GM19372 (cell line): Measurements from ENCODE around the gene BCL11B.
A peak's percentile ranks its signal among the peaks of the same experiment; 100 is the strongest.

Source experiments
- ATAC-seq: cut with Tn5 transposase; IDR thresholded peaks from one replicate; pipeline ENCODE4 v1.9.1; 2021; ENCODE audit warnings: mild to moderate bottlenecking, low read depth, moderate library complexity; ENCODE audit not compliant: unreplicated experiment

The BCL11B gene

DNA sequence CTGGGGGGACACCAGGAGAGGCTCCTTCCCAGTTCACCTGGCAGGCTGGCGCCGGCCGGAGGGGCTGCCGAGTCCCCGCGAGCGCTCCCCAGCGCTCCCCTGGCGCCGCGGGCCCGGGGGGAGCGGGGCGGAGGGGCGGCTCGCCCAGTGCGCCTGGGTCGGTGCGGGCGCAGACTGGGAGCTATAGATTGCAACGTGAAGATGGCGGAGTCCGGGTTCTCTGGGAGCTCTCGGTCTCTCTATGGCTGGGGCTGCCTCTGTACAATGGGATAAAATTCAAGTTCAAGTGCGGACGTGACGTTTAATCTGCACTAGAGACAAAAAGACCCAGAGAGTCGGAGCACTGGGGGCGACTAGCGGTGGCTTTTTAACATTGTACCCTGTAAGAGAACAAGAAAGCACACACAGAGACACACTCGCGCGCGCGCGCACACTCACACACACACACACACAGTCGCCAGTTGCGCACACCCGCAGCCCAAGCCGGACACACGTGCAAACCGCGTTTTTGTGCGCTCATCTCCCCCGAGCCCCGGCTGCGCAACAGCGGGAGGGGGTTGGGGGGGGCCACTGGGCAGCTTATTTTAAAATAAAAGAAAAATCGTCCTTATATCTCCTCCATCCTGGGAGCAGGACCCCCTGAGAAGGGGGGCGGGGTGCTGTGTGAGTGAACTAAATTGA, at the start of gene BCL11B:
Gene BCL11B, minus strand, starts transcription at position 247 of the 681 bp plus-strand sequence. CDS start 979 bp downstream, outside the sequence.
- ATAC-seq = peak; percentile 91

DNA sequence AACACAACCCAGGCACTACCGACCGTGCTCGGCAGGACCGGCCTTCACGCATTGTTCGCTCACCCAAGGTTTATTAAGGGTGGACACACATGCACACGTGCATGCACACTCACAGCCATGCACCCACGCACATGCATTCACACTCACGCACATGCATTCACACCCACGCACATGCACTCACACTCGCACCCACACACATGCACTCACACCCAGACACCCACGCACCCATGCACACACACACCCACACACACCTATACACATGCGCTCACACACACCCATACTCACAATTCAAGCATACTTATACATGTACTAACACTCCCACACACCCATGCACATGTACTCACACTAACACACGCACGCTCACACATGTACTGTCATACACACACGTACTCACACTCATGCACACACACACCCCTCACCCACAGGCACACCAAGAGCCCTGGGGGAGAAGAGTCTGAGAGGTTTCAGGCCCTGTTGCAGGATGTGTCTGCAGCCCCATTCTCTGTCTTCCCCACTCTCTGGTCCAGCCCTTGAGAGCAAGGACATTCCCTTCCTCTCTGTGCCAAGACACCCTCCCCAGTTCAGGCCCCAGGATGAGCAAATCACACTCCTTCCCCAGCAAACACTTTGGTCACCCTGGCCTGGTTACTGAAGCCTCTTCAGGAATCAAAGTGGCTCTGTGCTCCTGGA, 49.4 kb upstream of the BCL11B start:
- ATAC-seq = no peak

DNA sequence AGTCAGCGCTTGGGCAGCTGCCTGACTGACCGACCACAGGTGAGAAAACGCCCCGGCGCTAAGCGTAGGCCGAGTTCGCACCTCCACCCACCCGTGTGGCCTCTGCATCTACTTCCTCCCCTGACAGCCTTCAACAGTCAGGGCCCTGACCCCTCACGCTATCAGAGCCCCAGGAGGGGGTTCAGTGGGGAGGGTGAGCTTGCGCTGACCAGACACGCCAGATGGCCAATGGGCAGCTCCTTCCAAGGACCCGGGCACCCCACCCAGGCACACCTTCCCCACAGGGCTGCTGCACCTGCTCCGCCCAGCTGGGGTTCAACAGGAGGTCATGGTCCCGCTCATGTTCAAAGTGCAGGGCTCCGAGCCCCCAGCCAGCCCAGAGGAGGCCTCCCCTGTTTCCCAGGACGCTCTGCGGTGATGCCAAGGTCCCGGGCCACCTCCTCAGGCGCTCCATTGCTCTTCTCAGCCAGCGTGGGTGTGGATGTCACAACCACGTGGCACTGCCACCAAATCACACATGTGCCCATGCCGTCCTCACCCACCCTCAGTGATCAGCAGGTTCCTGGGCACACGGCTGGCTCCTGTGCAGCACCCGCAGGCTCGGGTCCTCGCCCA, 48.7 kb upstream of the BCL11B start:
- no peak for ATAC-seq

DNA sequence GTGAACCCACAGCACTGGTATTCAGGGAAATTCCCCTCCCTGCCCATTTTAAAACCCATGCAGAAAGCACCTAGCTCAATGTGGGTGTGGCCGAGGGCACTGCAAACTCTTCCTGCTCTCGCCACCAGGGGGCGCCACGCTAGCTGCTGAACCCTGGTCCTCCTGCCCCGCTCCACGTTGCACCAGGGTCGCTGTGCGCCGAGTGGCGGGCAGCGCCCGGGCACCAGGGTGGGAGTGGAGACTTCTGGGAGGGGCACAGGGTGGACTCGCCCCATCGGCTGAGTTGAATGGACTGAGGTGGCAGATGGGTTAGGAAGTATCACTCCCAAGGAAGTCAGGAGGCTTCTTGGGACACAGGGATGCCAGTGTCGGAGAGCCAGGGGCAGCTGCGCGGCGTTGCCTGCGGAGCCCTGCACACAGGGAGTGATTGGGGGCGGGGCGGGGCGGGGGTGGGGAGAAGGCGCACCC, 48.1 kb upstream of the BCL11B start:
- no peak for ATAC-seq

DNA sequence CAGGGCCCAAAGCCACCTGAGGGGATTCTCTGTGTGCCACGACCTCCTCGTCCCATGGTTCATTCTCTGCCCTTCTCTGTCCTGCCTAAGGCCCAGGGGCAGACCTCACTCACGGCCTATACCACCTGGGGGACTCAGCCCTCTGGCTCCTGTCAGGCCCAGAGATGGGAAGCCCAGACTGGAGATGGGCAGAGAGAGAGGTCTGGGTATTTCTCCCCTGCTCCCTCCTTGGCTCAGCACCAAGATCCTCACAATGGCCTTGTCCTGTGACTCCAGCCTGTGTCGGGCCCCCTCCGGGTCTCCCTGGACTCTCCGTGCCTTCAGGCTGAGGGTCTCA, 46.9 kb upstream of the BCL11B start:
- ATAC-seq = no peak

DNA sequence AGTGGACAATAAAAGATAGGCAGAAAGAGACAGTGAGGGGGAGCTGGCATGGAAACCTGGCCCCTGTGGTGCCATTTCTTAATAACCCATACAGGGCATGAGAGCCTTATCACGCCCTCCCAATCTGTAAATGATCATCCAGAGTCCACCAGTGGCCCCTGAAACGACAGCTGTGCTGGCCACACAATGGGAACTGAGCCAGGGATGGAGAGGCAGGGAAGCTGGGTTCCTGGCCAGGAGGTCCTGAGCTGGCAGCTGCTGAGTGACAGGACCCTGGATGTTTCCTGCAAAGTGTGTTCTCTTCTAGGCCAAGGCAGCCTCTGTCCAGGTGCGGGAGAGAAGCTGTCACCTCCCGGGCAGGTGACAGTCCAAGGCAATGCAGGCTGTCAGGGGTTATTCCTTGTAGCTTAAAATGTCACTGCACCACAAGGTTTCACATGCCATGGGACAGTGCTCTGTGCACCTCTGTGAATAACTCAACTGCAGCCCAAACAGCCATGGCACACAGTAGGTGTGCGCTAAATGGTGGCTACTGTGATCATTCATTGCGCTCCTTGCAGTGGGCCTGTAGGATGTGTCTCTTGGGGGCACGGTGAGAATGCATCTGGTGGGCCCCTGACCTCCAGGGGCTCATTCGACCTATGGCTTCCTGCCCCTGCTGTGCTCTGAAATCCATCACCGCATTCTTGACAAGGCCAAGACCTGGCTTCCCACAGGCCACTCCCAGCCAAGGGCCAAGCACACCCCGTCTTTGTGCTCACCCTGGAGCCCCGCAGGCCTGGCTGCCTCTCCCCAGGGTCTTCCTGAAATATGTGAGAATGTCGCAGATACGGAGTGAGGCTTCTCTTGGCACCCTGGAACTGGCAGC, 46.3 kb upstream of the BCL11B start:
- no peak for ATAC-seq

DNA sequence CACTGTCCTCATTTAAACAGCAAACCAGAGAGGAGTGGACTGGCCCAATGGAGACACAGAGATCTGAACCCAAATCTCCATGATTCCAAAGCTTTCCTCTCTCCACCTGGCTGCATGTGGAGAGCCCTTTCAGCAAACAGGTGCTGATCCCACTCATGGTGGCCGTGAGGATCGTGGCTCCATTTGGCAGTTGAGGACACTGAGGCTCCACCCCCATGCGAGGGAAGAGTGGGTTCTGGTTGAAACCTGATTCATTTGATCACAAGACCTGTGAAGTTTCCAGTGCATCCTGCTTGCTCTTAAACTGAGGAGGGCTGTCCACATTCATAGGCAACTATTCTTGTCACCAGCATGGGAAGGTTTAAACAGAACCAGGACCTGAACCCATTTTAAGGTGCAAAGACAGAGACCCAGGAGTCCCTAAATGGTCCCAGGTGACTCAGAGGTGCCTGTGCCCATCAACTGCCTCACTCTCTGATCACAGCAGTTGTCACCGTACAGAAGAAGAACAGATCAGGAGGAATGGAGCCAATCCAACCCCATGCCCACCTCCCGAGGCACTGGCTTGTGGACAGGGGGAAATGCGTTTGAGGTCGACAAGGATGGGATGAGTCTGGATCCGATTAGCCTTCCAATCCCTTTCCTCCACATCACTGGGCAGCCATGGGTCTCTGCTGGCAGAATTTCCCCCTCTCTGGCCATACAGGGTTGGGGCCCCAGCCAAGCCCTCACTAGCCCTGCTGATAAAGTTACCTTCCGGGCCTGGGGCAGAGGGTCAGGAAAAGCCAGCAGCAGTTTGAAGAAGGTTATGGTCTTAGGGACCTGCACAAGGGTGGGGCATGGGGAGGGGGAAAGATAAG, 45.5 kb upstream of the BCL11B start:
- ATAC-seq = no peak

DNA sequence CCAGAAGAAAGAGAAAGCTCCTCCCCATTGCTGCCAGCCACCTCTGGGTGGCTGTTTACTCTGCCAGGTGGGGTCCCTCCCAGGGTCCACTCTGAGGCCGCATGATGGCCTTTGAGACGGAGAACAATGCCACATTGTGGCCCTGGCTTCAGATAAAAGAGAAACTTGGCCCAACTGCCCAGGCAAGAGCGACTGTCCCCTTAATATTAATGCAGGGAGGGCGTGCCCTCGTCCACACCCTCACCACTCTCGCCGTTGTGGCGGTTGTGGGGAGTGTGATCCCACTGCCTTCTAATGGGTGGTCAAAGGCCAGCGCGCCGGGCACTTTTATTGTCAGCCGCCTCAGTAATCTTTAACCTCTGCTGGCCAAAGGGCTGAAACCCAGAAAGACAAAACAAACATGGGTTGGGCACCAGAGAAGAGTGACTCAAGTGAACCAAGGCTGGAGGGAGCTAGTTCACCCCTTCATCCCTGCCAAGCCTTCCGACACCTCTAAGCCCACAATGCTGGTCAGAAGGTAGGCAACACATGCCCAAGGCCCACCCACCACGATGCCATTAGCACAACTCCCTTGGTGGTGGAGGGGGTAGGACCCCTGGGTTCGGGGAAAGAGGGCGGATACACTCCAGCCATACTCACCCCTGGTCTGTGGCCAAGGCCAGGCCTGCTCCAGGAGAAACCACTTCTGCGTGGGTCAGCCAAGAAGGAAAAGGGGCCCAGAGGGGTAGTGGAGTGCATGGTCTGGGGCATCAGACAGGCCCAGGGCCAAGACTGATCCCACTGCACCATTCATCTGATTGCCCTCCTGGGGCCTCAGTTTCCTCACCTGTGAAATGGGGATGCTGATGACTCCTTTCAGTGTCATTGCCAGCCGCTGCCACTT, 44.5 kb upstream of the BCL11B start:
- no peak for ATAC-seq

DNA sequence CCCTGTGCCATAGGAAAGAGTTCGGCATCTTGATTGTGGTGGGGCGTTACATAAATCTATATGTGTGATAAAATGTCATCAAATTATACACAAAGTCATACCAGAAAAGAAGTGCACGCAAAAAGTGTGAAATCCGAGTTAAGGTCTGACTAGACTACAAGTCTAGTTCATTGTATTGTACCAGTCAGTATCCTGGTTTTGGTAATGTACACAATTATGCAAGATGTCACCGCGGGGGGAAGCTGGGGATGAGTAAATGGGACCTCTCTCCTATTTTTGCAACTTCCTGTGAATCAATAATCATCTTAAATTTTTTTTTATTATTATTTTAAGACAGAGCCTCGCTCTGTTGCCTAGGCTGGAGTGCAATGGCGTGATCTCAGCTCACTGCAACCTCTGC, 43.2 kb upstream of the BCL11B start:
- ATAC-seq = no peak

DNA sequence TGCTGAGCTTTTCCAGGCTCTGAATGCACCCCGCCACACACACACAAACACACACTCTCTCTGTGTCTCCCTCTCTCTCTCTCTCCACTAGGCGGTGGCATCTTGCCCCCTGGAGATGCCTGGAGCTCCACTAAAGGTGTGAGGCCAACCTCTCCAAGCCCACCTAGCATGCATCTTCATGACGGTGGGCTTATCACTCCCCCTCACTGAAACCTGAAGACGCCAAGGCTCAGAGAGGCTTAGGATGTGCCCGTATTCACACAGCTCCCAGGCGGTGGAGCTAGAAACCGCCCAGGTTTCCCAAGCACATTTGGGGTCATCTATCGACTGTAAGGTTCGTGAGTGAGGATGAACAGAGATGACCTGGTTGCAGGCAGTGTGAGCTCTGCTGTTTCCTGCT, 42.6 kb upstream of the BCL11B start:
- ATAC-seq = no peak

DNA sequence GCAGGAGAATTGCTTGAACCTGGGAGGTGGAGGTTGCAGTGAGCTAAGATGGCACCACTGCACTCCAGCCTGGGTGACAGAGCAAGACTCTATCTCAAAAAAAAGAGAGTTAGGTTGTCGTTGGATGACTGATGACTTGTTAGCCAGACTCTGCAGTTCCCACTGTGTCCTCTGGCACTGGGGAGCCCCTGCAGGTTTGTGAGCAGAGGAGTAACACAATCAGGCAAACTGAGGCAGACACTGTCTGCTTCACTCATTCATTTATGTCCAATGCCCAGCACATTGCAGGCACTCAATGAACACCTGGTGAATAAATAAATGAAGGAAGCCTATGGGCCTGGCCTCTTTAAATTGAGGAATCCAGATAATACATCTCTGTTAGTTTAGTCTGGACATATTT, 41.2 kb upstream of the BCL11B start:
- no peak for ATAC-seq

DNA sequence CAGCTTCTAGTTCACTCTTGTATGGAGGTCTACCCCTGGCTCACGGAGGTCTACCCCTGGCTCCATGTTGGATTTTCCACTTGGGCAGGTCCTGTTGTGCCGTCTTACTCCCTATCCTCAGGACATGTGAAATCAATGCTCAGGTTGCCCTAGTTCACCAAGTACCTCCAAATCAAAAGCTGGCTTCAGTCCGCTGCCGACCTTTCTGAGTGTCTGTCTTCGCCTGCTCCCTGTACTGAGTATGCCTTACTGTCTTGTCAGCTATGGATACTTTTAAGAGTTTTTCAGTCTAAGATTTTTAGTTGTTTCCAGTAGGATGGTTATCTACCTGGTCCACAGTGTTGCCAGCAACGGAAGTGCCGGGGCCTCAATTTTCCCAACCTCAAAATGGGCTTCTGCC, 40.1 kb upstream of the BCL11B start:
- ATAC-seq = no peak

DNA sequence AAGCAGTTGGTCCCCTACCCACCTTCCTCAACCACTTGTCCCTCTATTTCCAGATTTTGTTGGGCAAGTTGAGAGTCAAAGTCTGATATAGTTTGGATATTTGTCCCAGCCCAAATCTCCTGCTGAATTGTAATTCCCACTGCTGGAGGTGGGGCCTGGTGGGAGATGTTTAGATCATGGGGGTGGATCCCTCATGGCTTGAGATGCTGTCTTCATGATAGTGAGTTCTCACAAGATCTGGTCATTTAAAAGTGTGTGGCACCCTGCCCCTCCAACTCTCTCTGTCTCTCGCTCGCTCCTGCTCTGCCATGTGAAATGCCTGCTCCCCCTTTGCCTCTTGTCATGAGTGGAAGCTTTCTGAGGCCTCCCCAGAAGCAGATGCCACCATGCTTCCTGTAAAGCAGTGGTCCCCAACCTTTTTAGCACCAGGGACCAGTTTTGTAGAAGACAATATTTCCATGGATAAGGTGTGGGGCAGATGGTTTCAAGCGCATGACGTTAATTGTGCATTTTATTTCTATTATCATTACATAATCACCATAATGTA, 37.3 kb upstream of the BCL11B start:
- ATAC-seq = no peak

DNA sequence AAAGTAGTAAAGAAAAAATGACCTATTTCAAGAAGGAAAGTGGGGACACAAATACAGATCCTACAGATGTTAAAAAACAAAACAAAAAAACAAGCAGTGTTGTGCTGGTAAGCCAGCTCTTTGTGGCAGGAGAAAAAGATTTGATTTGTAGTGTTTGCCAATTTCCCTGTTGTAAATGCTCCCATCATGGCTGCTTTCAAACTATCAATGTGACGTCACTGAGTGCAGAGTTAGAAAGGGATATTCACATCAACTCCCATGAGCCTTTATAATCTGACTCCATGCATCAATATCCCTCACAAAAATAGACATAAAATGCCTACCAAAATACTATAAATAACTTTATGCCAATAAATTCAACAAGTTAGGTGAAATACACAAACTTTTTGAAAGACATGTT, 32.2 kb upstream of the BCL11B start:
- no peak for ATAC-seq

DNA sequence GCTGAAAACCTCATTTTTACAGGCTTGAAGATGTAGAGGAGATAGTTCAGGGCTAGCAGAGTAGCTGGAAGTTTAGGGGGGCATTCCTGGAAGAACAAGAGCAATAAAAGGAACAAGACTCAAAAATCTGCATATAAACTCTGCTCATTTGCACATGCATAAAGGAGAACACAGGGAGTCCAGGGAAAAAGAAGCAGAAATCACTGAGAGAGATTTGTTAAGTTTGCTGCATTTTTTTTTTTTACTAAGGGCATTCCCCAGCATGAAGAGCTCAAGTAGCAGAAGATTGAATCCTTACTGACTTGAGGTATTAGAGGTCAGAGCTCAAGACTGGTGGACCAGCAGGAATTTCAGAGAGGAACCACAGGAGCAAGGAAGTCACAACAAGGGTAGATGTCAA, 28.2 kb upstream of the BCL11B start:
- ATAC-seq = no peak

DNA sequence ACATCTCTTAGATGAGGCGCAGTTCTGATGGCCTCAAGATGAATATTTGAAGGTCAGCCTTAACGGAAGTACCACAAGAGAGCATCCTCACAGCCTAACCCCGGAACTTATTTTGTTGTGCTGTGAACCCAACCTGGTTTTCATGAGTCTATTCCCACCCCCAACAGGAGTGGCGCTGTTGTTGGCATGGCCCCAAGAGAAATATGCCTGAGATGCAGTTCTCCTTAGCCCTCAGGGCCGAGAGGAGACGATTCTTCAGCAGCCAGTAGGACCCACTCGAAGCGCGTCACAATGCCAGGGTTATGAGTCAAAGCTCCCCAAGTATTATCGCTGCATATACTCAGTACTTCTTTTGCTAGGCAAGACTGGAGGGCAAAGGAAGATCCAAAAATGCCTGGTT, 24.5 kb upstream of the BCL11B start:
- no peak for ATAC-seq

DNA sequence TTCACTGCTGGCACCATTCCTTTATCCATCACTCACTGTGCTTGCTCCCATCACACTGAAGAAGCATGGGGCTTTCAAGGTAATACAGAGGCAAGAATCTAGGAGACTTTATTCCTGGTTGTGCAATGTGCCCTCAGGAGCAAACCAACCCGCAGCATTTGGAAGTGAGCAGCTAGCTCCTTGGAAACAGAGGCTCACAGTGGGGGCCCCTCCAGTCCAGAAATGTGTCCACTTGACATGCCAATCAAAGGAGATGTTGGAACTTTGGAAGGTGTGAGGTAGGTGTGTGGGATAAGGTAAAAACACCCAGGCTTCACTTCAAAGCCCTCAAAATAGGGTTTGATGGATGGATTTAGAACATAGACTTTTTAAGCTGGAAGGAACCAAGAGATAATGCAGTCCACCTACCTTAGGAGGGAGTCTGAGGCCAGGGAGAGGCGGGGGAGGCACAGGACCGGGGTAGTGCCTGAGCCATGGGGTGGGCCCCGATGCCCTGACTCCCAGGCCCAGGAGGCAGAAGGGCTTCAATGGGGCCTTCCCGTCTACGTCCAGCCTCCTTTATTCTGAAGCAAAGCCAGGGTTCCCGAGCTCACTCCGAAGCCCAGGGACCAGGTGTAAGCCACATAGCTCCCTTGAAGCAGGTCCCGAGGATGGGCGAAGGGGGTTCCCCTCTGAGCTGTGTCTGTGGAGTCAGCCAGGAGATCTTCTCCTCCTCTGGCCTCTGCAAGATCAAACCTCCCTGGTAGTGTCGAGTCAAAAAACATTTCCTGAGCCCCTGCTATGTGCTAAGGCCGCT, 17.6 kb upstream of the BCL11B start:
- ATAC-seq = no peak

DNA sequence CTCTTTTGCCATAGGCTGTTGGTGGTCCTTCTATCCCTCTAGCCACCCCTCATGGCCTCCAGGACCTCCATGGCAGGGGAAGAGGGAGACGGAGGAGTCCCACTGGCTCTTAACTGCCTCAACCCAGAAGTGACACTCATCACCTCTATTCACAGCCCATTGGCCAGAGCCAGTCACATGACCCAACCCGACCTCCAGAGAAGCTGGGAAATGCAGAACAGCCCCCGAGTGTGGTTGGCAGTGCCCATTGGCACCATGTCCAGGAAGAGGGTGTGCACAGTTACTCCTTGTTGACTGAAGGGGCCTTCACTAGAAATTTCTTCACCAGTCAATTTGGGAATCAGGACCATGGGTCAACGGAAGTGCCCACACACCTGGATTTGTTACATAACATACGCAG, 17.0 kb upstream of the BCL11B start:
- no peak for ATAC-seq
